K562 (cell line): ENCODE results near the gene FTL. TPM values are rescaled to one million over a fixed set of nuclear protein-coding genes. Genes with fewer than 3 reads are reported as not detected.

Experiments used
- ATAC-seq: fragments of 200-7000 bp; cut with Tn5 transposase; 3 replicates; pipeline ENCODE4 v1.9.1; 2020; ENCODE audit warnings: moderate library complexity
- BruUV-seq: library from RNA; stranded (reverse); fragments of 400-500 nt; replicated peaks from 2 replicates; lab custom pipeline; 2021; lab: Mats Ljungman, UMichigan
- CTCF ChIA-PET: fragments of 300-600 bp; formaldehyde crosslinking; extraction: SDS; loops from one replicate; lab custom pipeline; 2021; ENCODE audit warnings: low intra/inter-chr PET ratio; lab: Yijun Ruan, JAX
- POLR2A ChIA-PET: fragments of 300-600, 350-650 bp; sonication (Branson Sonifier 250); formaldehyde crosslinking; extraction: SDS; loops from one replicate; lab custom pipeline; 2021; ENCODE audit warnings: antibody characterized with exemption, inconsistent platforms; lab: Yijun Ruan, JAX
- DNase-seq, 4 experiments: peaks; one replicate each; pipeline versions ENCODE4 v3.0.0 to v3.0.0-alpha.2; 2011 to 2018; ENCODE audit warnings: low spot score in 3 of 4, mixed read lengths in 3 of 4; ENCODE audit errors: extremely low read depth in 1 of 4
- FAIRE-seq: peaks from 2 replicates; lab custom pipeline; 2011; peaks lifted over from hg19 to GRCh38; lab: Jason Lieb, UNC
- H2AFZ ChIP-seq: 2 replicates; pipeline ENCODE4 v1.6.0; 2011; ENCODE audit warnings: low read depth, low read length, control low read depth, inconsistent platforms
- H3K27ac ChIP-seq: fragments of 200-600 bp; 3 replicates; pipeline ENCODE4 v1.8.0; 2011; ENCODE audit warnings: low read depth, mild to moderate bottlenecking, control low read depth, inconsistent platforms, low read length, moderate library complexity, mixed read lengths; ENCODE audit errors: extremely low read depth
- H3K27me3 ChIP-seq, 2 experiments: fragments of 300-600 bp in 1 of 2; 2 replicates in 1 of 2; 3 replicates in 1 of 2; pipeline versions ENCODE4 v1.6.0 to v1.8.0; 2011; ENCODE audit warnings: inconsistent platforms in 2 of 2, low read length in 2 of 2, mild to moderate bottlenecking in 1 of 2, mixed read lengths in 1 of 2, moderate library complexity in 1 of 2; ENCODE audit not compliant: control insufficient read depth in 2 of 2, insufficient read depth in 2 of 2
- H3K36me3 ChIP-seq: fragments of 300-600 bp; 3 replicates; pipeline ENCODE4 v1.8.0; 2011; ENCODE audit warnings: mild to moderate bottlenecking, low read length, inconsistent platforms; ENCODE audit not compliant: control insufficient read depth, insufficient read depth
- H3K4me1 ChIP-seq, 2 experiments: fragments of 200-600 bp in 1 of 2; replicated peaks in 1 of 2; 2 replicates in 1 of 2; 3 replicates in 1 of 2; pipeline versions ENCODE4 v1.5.1 to v1.8.0; 2011; ENCODE audit warnings: inconsistent platforms in 2 of 2, low read length in 2 of 2, mild to moderate bottlenecking in 1 of 2, mixed read lengths in 1 of 2, moderate library complexity in 1 of 2; ENCODE audit not compliant: control insufficient read depth in 2 of 2, insufficient read depth in 2 of 2
- H3K4me2 ChIP-seq: 2 replicates; pipeline ENCODE4 v1.6.1; 2011; ENCODE audit warnings: low read length, control low read depth, inconsistent platforms, mixed read lengths; ENCODE audit not compliant: insufficient read depth
- H3K4me3 ChIP-seq: fragments of 200-600 bp; sonication (generic), shearing (Covaris generic); 2 replicates; pipeline ENCODE4 v1.5.1; 2016; ENCODE audit warnings: control low read depth, inconsistent platforms
- H3K79me2 ChIP-seq: fragments of 200-600 bp; 3 replicates; pipeline ENCODE4 v1.8.0; 2011; ENCODE audit warnings: low read length, inconsistent platforms; ENCODE audit not compliant: control insufficient read depth, insufficient read depth
- H3K9ac ChIP-seq, 2 experiments: 2 replicates each; pipeline versions ENCODE4 v1.6.0 to v1.6.1; 2011; ENCODE audit warnings: low read depth in 2 of 2, low read length in 2 of 2, control low read depth in 1 of 2, inconsistent platforms in 1 of 2, mild to moderate bottlenecking in 1 of 2, mixed read lengths in 1 of 2; ENCODE audit not compliant: insufficient read depth in 1 of 2
- H3K9me1 ChIP-seq: one replicate; pipeline ENCODE4 v1.6.0; 2011; ENCODE audit warnings: inconsistent platforms, mild to moderate bottlenecking, low read length, moderate library complexity; ENCODE audit not compliant: control insufficient read depth, insufficient read depth
- H3K9me3 ChIP-seq: replicated peaks from 2 replicates; pipeline ENCODE4 v1.5.1; 2011; ENCODE audit warnings: low read depth, low read length, inconsistent platforms; ENCODE audit not compliant: control insufficient read depth, insufficient read depth
- H4K20me1 ChIP-seq: replicated peaks from 2 replicates; pipeline ENCODE4 v1.6.1; 2011; ENCODE audit warnings: low read length, inconsistent platforms, mixed read lengths; ENCODE audit not compliant: control insufficient read depth, insufficient read depth
- ARNT ChIP-seq, 2 experiments: fragments of 450-650 bp; IDR thresholded peaks; 2 replicates each; pipeline ENCODE4 v1.6.1; 2016; ENCODE audit warnings: mild to moderate bottlenecking in 1 of 2
- BCOR ChIP-seq: fragments of 450-650 bp; IDR thresholded peaks from 2 replicates; pipeline ENCODE4 v1.6.1; 2016
- CEBPG ChIP-seq, 3 experiments: fragments of 200-800 bp in 1 of 3; sonication (Bioruptor generic) in 1 of 3; sonication (generic) in 1 of 3; formaldehyde crosslinking in 1 of 3; IDR thresholded peaks in 2 of 3; conservative IDR thresholded peaks in 1 of 3; 2 replicates each; pipeline versions ENCODE4 v1.6.1 to v1.8.0; 2016 to 2022; ENCODE audit warnings: missing compliant biosample characterization in 2 of 3, missing genetic modification characterization in 2 of 3, mild to moderate bottlenecking in 1 of 3, missing genetic modification reagents in 1 of 3
- CSDE1 ChIP-seq, 2 experiments: fragments of 450-650 bp; IDR thresholded peaks; 2 replicates each; pipeline ENCODE4 v1.6.1; 2016; ENCODE audit warnings: mild to moderate bottlenecking in 1 of 2
- EGR1 ChIP-seq: fragments of 450-650 bp; conservative IDR thresholded peaks from 2 replicates; pipeline ENCODE4 v1.6.1; 2017; ENCODE audit warnings: mild to moderate bottlenecking
- ESRRA ChIP-seq: fragments of 450-650 bp; IDR thresholded peaks from 2 replicates; pipeline ENCODE4 v1.6.1; 2014; ENCODE audit warnings: low read depth, mild to moderate bottlenecking, moderate library complexity, borderline replicate concordance
- FOXM1 ChIP-seq, 2 experiments: fragments of 450-650 bp in 1 of 2; sonication (generic) in 1 of 2; formaldehyde crosslinking in 1 of 2; IDR thresholded peaks; 2 replicates each; pipeline versions ENCODE4 v1.6.1 to v1.9.0; 2017 to 2022; ENCODE audit warnings: low read depth in 2 of 2, mild to moderate bottlenecking in 2 of 2, missing genetic modification reagents in 1 of 2, moderate library complexity in 1 of 2
- JUND ChIP-seq, 2 experiments: IDR thresholded peaks; 2 replicates in 1 of 2; 3 replicates in 1 of 2; pipeline ENCODE4 v1.6.1; 2011; ENCODE audit warnings: borderline replicate concordance in 2 of 2, low read depth in 2 of 2, low read length in 2 of 2, improper control_type of control experiment in 1 of 2, missing biosample characterization in 1 of 2, missing genetic modification characterization in 1 of 2, missing genetic modification reagents in 1 of 2
- MEF2D ChIP-seq: conservative IDR thresholded peaks from 2 replicates; pipeline ENCODE4 v1.6.1; 2016; ENCODE audit warnings: low read depth, missing genetic modification characterization, missing compliant biosample characterization
- NFYB ChIP-seq: IDR thresholded peaks from 2 replicates; pipeline ENCODE4 v1.6.1; 2011; ENCODE audit warnings: mild to moderate bottlenecking, moderate library complexity; ENCODE audit not compliant: insufficient read length; ENCODE audit errors: extremely low read depth
- RBM25 ChIP-seq: fragments of 200-400 bp; formaldehyde crosslinking; IDR thresholded peaks from 2 replicates; pipeline ENCODE4 v1.6.1; 2018; ENCODE audit warnings: low read length, low read depth, moderate library complexity; ENCODE audit not compliant: severe bottlenecking
- RCOR1 ChIP-seq, 2 experiments: IDR thresholded peaks; 2 replicates each; pipeline ENCODE4 v1.6.1; 2012; ENCODE audit warnings: low read depth in 2 of 2, low read length in 2 of 2, borderline replicate concordance in 1 of 2, improper control_type of control experiment in 1 of 2
- SPI1 ChIP-seq: IDR thresholded peaks from 2 replicates; pipeline ENCODE4 v1.6.1; 2011; ENCODE audit warnings: low read depth, low read length, control low read depth, borderline replicate concordance
- ZNF140 ChIP-seq: fragments of 250-450 bp; sonication (Bioruptor Pico); IDR thresholded peaks from 2 replicates; pipeline ENCODE4 v1.8.0; 2021; ENCODE audit warnings: moderate library complexity, mild to moderate bottlenecking, inconsistent platforms
- ZNF408 ChIP-seq: fragments of 250-450 bp; sonication (Bioruptor Pico); IDR thresholded peaks from 2 replicates; pipeline ENCODE4 v1.4.0; 2020; ENCODE audit warnings: low read depth, mild to moderate bottlenecking, moderate library complexity
- WGBS: fragments of 100-300 bp; shearing (Covaris generic); methylation state at CpG from one replicate; pipeline ENCODE4 v1.1.6; 2016; ENCODE audit warnings: low coverage, mixed read lengths; ENCODE audit not compliant: insufficient coverage; ENCODE audit errors: missing lambda C conversion rate; 5-methylcytosine and 5-hydroxymethylcytosine counted together
- in situ Hi-C: fragments of 300-500 bp; cut with MboI; formaldehyde crosslinking; loops from 4 replicates; pipeline ENCODE4 v1.15.0; 2018; ENCODE audit warnings: inconsistent platforms, mixed read lengths
- intact Hi-C: fragments of 100-400 bp; cut with micrococcal nuclease; formaldehyde crosslinking; loops from 2 replicates; pipeline ENCODE4 v1.14.2; 2022
- polyA plus RNA-seq, 8 experiments: library from polyadenylated mRNA; depleted of rRNA in 4 of 8; stranded (reverse) in 5 of 8; unstranded in 3 of 8; fragments of >200 nt; fragmentation: Nextera tagmentation in 2 of 8; fragmentation: Illumina TruSeq in 1 of 8; extraction: Ambion mirVana in 2 of 8; extraction: Trizol in 1 of 8; gene quantifications; 2 replicates each; pipeline versions ENCODE4 v1.2.1 to v1.2.3, GENCODE V29; 2011 to 2014; ENCODE audit warnings: inconsistent platforms in 1 of 8, missing spikeins in 1 of 8
- total RNA-seq, 7 experiments: library from RNA; depleted of rRNA in 6 of 7; stranded (reverse); fragments of >200 nt in 6 of 7; fragmentation: Illumina TruSeq in 2 of 7; extraction: Trizol in 2 of 7; gene quantifications; 2 replicates each; pipeline versions ENCODE4 v1.2.1 to v1.2.3, GENCODE V29; 2011 to 2021; ENCODE audit warnings: low replicate concordance in 1 of 7
- TF ChIP-seq, protein P1 (sequence below): fragments of 450-650 bp; IDR thresholded peaks from 2 replicates; pipeline ENCODE4 v1.6.1; 2016; ENCODE audit warnings: low read depth, mild to moderate bottlenecking, moderate library complexity

FTL gene
- total and polyA plus RNA-seq, 9 of the 15 experiments (the other 6 are each of a cell fraction or from before 2014, with no cell fraction given): 1,231 to 27,415 (median 3,965) TPM

DNA sequence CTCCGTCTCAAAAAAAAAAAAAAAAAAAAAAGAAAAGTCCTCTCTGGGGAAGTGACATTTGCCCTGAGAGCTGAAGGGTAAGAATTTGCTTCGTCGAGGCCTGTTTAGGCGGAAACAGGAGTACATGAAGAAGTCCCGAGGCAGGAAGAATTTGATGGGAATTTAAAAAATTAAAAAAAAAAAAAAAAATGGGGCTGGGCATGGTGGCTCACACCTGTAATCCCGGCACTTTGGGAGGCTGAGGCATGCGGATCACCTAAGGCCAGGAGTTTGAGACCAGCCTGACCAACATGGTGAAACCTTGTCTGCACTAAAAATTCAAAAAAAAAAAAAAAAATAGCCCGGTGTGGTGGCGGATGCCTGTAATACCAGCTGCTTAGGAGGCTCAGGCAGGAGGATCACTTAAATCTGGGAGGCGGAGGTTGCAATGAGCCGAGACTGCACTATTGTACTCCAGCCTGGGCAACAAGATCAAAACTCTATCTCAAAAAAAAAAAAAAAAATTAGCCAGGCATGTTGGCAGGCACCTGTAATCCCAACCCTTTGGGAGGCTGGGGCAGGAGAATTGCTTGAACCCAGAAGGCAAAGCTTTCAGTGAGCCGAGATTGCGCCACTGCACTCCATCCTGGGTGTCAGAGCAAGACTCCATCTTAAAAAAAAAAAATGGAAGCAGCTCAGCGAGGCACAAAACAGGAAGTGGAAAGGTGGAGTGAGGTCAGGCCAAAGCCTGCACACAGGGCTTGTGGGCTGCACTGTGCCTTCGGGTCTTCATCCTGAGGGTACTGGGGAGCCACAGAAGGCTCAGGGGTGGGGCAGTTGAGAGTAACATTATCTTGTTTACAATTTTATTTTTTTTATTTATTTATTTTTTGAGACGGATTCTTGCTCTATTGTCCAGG, 5.5 kb upstream of the FTL start:
- Histone ChIP-seq H3K79me2 (peaks cover 42% of the 10 kb centered on the region), H3K9me1 (no peaks in the 10 kb centered on the region), H3K36me3 (peaks cover 22% of the 10 kb centered on the region), H3K27ac (no peak overlapping the region), H3K4me3 (no peak overlapping the region), H3K9me3 (no peaks in the 10 kb centered on the region), H3K27me3 (no peaks in the 10 kb centered on the region), H4K20me1 (no peaks in the 10 kb centered on the region), H3K9ac (no peak overlapping the region), H3K4me1 (peaks cover 26 to 56% of the 10 kb centered on the region in 2 experiments), H2AFZ (no peak overlapping the region), H3K4me2 (no peak overlapping the region)
- ChIA-PET CTCF (no interaction called here), POLR2A (interaction anchor here (0.6 to 1.6 kb wide), 6 partner anchors 8 to 90 kb away, joined by 3 to 7 read pairs (median 5); partner anchors contain the start of gene PPP1R15A)
- 66% methylated on average over 13 of the region's 16 CpGs for WGBS
- in situ Hi-C loops (loop anchor here (10.0 kb wide), 1 partner anchor 85 kb away; the partner anchor contains the start of gene PPP1R15A), intact Hi-C loops (no loop called here)
- FAIRE-seq: no peak
- no peak for DNase-seq
- no peak for ATAC-seq
- no TSS peak for BruUV-seq
- TF ChIP-seq, protein P1, sequence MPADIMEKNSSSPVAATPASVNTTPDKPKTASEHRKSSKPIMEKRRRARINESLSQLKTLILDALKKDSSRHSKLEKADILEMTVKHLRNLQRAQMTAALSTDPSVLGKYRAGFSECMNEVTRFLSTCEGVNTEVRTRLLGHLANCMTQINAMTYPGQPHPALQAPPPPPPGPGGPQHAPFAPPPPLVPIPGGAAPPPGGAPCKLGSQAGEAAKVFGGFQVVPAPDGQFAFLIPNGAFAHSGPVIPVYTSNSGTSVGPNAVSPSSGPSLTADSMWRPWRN: no peak
- TF ChIP-seq SPI1 (peak; percentile 98), EGR1 (no peak), NFYB (no peak), CEBPG (CRISPR knock-in tag; IDR thresholded peaks at IDR 0.05) (no peak), CEBPG (tag; conservative IDR thresholded peaks at IDR 0.05 in 1 of 2, IDR thresholded peaks at IDR 0.05 in 1 of 2) (peak in 1 of 2 experiments; percentile 37; a peak in 1 of 4 replicates), FOXM1 (IDR thresholded peaks at IDR 0.05; ENCODE audit: low read depth) (no peak), FOXM1 (CRISPR knock-in tag; IDR thresholded peaks at IDR 0.05; ENCODE audit: low read depth) (no peak), JUND (IDR thresholded peaks at IDR 0.05; ENCODE audit: borderline replicate concordance, low read depth, low read length) (no peak), JUND (tag; IDR thresholded peaks at IDR 0.05; ENCODE audit: borderline replicate concordance, low read depth, low read length) (no peak; the same call in 2 of the 3 replicates), ZNF408 (no peak), ZNF140 (CRISPR knock-in tag) (no peak), CSDE1 (IDR thresholded peaks at IDR 0.05) (no peak), ARNT (IDR thresholded peaks at IDR 0.05) (no peak), BCOR (peak; percentile 52; the same call in 1 of the 2 replicates), RBM25 (peak; percentile 63), ESRRA (no peak), RCOR1 (IDR thresholded peaks at IDR 0.05; ENCODE audit: borderline replicate concordance in 1 of 2, low read depth in 2 of 2, low read length in 2 of 2) (0 out of 4 replicates have a peak, but pooled peaks of 1 of the 2 experiments have one; percentile 10), MEF2D (tag) (no peak)
